Measurements from ENCODE around the gene ECM2.

The ECM2 gene

DNA sequence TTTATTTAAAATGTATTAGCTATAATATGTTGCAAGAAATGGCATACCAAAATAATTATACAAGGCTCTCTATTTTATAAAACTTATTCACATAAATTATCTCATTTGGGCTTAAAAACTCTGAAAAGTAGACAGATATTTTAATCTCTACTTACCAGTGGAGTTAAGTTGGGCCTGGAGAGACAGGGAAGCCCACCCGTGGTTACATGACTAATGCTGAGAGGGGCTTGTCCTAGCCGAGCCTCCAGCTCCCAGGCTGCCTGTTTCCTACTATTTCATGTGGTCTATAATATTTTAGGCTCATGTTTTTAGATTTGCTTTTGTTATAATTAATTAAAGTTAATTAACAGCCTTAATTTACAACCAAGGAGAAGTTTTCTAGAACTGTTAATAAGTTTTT is 32.6 kb downstream of the ECM2 start:
- no peak for DNase-seq (ENCODE audit: low read depth)
- TF ChIP-seq, protein P1, sequence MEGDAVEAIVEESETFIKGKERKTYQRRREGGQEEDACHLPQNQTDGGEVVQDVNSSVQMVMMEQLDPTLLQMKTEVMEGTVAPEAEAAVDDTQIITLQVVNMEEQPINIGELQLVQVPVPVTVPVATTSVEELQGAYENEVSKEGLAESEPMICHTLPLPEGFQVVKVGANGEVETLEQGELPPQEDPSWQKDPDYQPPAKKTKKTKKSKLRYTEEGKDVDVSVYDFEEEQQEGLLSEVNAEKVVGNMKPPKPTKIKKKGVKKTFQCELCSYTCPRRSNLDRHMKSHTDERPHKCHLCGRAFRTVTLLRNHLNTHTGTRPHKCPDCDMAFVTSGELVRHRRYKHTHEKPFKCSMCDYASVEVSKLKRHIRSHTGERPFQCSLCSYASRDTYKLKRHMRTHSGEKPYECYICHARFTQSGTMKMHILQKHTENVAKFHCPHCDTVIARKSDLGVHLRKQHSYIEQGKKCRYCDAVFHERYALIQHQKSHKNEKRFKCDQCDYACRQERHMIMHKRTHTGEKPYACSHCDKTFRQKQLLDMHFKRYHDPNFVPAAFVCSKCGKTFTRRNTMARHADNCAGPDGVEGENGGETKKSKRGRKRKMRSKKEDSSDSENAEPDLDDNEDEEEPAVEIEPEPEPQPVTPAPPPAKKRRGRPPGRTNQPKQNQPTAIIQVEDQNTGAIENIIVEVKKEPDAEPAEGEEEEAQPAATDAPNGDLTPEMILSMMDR (conservative IDR thresholded peaks at IDR 0.05; ENCODE audit: control insufficient read depth, insufficient read depth, low read depth, low read length): no peak
- no peak overlapping the region for H3K4me3 ChIP-seq (ENCODE audit: control insufficient read depth, low read depth, low read length)

DNA sequence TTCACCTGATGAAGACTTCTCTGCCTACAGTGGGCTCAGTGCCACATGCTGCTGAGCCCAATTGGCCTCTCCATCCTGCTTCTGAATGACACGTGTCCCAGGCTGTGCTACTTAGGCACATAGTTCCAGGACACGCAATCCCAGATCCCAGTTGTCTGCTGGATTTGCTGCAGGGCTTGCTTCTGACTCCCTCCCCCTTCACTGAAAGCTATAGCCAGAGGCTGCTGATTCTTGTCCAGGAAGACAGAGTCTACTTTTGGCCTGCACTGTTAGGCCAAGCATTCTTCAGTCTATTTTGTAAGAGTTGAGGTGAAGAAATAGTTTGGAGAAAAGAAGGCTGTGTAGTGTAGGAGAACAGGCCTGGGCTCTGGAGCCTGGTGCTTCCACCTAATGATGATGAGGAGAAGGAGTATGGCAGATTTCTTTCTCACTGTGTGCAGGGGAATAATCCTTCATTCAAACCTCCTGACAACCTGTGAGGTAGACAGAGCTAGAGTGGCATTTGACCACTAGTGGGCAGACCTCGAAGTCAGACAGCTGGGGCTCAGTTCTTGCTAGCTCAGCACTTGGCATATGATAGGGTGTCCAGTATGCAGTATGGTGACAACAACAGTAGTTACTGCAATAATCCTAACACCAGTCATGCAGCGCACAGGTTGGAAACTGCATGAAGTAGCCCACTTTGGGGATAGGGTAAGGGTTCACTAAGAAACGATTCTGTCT is 34.0 kb downstream of the ECM2 start:
- H3K4me3 ChIP-seq (ENCODE audit: control insufficient read depth, low read depth, low read length): no peak overlapping the region
- TF ChIP-seq, protein P1 (conservative IDR thresholded peaks at IDR 0.05; ENCODE audit: control insufficient read depth, insufficient read depth, low read depth, low read length): peak; percentile 57
- DNase-seq (ENCODE audit: low read depth): peak; percentile 55

DNA sequence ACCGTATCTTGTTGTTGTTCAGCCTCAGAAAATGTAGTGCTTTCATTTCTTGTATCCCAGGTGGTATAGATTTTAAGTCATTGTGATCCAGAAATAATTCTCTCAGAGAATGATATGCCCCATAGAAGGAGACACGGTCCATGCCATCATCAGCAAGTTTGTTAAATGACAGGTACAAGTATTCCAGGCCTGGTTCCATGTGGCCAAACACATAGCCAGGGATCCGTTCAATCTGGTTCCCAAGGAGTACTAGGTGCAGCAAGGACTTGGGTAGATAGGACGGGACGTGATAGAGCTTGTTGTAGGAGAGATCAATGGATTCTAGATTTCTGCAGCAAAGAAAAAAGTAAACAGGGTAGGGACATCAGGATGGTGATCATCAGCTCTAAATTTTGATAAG is 35.1 kb downstream of the ECM2 start:
- no peak for DNase-seq (ENCODE audit: low read depth)
- H3K4me3 ChIP-seq (ENCODE audit: control insufficient read depth, low read depth, low read length): no peak overlapping the region
- TF ChIP-seq, protein P1 (conservative IDR thresholded peaks at IDR 0.05; ENCODE audit: control insufficient read depth, insufficient read depth, low read depth, low read length): no peak

DNA sequence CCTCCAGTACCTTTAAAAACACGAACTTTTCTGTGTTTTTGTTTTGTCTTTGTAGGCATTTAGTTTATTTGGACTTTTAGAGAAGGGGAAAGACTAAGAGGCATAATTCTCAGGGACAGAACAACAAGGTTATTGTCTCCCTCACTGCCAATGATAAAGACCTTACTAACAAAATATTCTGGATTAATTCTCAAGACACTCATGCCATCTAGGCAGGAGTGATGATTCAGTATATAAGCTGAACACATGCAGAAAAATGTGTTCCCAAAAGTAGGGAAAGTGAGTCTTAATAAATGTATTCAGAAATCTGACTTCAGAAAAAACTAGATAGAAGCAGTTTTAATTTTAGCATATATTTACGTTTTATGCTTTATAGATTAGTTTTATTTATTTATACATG is 36.1 kb downstream of the ECM2 start:
- H3K4me3 ChIP-seq (ENCODE audit: control insufficient read depth, low read depth, low read length): no peak overlapping the region
- TF ChIP-seq, protein P1 (conservative IDR thresholded peaks at IDR 0.05; ENCODE audit: control insufficient read depth, insufficient read depth, low read depth, low read length): no peak
- no peak for DNase-seq (ENCODE audit: low read depth)

DNA sequence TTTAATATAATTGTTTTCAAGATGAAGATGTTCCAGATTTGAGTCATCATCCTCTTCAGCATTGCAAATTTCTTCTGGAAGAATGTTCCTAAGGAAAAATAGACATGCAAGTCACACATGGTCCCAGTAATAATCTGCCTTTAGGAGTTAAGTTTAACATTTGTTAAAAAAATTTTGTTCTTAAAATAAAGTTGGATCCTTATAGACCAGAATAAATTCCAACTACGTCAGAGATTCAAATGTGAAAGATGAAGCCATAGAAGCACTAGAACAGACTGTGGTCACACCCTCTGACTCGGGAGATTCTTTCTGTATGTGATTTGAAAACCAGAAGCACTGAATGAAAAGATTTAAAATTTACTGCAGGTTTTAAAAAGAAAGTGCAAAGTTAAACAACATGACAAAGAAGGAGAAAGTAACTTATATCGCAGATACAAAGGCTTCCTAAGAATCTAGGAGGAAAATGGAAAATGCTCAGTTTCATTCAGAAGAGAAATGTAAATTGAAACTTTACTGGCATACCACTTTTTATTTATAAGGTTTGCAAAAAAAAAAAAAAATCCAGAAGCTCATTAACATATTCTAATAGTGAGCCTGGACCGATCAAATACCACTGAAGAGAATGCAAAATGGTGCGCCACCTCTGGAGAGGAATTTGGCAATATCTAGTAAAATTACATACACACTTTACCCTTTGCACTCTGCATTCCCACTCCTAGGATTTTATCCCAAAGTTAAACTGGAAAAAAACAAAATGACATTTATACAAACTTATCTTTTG is 39.2 kb downstream of the ECM2 start:
- no peak overlapping the region for H3K4me3 ChIP-seq (ENCODE audit: control insufficient read depth, low read depth, low read length)
- DNase-seq (ENCODE audit: low read depth): peak; percentile 38
- TF ChIP-seq, protein P1 (conservative IDR thresholded peaks at IDR 0.05; ENCODE audit: control insufficient read depth, insufficient read depth, low read depth, low read length): no peak

DNA sequence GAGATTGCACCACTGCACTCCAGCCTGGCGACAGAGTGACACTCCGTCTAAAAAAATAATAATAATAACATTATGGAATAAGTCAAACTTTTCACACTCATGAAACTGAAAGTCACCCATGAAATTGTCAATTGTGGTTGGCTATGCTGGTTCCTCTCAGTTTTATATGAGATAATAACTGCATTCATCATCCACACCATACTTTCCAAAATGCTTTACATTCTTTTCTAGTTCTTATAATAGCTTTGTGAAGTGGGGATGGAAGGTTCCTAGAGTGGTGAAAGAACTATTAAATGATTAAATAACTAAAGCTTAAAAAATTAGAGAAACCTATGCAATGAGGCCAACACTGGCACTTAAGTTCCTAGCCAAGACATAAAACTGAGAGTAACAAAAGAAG is 40.9 kb downstream of the ECM2 start:
- H3K4me3 ChIP-seq (ENCODE audit: control insufficient read depth, low read depth, low read length): no peak overlapping the region
- no peak for DNase-seq (ENCODE audit: low read depth)
- TF ChIP-seq, protein P1 (conservative IDR thresholded peaks at IDR 0.05; ENCODE audit: control insufficient read depth, insufficient read depth, low read depth, low read length): no peak
